WI38 (cell line): ENCODE results near the gene NBEA.

Source experiments
- H3K4me3 ChIP-seq: 2 replicates; pipeline ENCODE4 v1.5.1; 2011; ENCODE audit warnings: low read depth, mild to moderate bottlenecking, control low read depth, low read length
- TF ChIP-seq, protein P1 (sequence below): IDR thresholded peaks from 2 replicates; pipeline ENCODE4 v1.5.1; 2012; ENCODE audit warnings: low read depth, mild to moderate bottlenecking, control low read depth, low read length

The NBEA gene

DNA sequence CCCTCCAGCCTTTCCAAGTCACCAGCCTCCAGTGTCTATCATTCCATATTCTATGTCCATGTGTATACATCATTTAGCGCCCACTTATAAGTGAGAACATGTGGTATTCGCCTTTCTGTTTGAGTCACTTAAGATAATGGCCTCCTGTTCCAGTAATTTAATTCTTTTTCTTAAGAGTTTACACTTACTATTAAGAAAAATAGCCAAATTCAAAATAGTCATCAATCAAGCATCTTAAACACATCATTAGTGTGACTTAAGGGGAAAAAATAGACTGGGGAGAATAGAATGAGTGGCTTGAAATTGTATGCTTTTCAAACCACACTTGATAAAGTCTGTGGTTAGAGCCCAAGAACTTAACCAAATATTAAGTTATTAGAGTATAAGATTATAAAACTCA is 286.5 kb downstream of the NBEA start:
- H3K4me3 ChIP-seq, result no peak overlapping the region
- TF ChIP-seq, protein P1, sequence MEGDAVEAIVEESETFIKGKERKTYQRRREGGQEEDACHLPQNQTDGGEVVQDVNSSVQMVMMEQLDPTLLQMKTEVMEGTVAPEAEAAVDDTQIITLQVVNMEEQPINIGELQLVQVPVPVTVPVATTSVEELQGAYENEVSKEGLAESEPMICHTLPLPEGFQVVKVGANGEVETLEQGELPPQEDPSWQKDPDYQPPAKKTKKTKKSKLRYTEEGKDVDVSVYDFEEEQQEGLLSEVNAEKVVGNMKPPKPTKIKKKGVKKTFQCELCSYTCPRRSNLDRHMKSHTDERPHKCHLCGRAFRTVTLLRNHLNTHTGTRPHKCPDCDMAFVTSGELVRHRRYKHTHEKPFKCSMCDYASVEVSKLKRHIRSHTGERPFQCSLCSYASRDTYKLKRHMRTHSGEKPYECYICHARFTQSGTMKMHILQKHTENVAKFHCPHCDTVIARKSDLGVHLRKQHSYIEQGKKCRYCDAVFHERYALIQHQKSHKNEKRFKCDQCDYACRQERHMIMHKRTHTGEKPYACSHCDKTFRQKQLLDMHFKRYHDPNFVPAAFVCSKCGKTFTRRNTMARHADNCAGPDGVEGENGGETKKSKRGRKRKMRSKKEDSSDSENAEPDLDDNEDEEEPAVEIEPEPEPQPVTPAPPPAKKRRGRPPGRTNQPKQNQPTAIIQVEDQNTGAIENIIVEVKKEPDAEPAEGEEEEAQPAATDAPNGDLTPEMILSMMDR, result no peak

DNA sequence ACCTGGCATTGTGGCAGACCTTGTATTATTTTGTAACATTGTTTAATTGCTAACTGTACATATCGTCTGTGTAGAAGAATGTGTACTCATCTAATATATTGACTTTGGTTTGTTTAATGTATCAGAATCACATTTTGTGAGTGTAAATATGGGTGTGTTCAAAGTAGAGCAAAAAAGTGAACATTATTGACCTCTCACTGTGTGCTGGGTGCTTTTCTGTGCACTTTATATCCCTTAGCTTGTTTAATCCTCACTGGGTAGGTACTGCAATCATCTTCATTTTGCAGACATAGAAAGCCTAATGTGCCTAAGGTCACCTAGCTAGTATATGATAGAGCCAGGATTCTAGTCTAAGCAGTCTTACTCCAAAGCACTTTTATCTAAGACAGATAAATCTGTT is 289.4 kb downstream of the NBEA start:
- TF ChIP-seq, protein P1, result no peak
- no peak overlapping the region for H3K4me3 ChIP-seq

- TF ChIP-seq, protein P1, result no peak
Observed at GRCh38 chr13:35238274-35238673, 296.2 kb downstream of the NBEA start.

GRCh38 chr13:35252536-35253205 is 310.6 kb downstream of the NBEA start:
- no peak overlapping the region for H3K4me3 ChIP-seq
- TF ChIP-seq, protein P1, result no peak

More at GRCh38 chr13:35238274-35238673, 296.2 kb downstream of the NBEA start:
- no peak overlapping the region for H3K4me3 ChIP-seq

DNA sequence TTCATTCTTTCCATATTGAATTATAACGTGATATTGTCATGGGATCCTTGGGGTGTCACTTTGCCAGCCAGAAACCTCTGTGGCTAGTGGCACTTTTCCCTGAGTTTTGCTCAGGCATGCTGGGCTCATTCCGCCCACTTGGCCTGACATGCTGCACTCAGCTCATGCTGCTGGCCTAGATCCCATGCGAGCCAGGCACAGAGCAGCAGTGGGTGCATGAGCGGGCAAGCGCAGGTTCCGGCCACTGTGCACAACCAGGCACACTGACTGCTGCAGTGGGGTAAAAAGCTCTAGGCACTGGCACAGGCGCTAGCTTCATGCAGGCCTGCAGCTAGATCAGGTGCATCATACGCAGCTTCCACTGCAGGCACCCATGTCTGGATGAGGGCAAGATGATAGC is 313.2 kb downstream of the NBEA start:
- TF ChIP-seq, protein P1, result no peak
- H3K4me3 ChIP-seq, result no peak overlapping the region

DNA sequence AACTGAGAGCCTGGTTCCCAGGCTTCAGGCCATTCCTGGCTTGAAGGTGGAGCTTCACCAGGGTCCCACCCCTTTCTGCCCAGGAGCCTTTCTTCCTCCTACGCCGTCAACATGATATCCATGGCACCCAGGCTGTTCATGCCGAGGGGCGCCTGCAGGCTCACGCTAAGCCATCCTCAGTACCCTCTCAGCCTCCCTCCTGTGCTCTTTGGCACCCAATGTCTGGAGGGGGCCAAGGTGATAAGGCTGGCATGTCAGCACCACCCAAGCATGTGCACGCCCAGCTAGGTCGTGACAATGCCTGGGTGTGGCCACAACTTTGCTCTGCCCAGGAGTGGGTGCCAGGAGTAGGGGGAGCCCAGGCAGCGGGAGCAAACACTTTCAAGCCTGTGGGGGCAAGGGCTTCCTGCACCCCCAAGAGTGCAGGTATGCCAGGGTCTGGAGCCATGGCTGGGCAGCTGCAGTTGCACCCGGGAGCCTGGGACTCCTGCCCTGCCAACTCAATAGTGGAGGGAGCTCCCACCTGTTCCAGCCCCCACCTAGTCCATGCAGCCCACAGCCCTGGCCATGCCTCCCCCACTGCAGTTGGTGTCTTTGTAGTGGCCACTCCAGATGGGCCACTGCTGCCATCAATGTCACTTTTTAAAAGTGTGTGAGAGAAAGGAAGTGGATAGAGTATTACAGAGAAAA is 314.5 kb downstream of the NBEA start:
- TF ChIP-seq, protein P1, result no peak
- H3K4me3 ChIP-seq, result no peak overlapping the region

DNA sequence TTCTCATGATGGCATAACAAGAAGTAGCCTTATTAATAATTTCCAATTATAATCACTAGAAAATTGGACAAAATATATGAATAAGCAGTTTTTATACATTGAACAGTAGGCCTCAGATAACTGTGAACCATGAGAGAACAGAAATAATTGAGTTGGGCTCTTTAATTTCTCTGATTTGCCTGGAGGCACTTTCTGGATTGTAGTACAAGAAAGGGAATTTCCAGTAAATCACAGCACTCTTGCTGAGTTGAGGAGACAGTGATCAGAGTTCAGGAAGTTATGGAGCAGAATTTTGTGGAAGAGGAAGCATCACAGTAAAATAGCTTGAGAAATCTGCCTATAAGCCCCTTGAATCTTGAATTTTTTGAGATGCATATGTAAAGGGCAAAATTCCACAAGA is 318.2 kb downstream of the NBEA start:
- TF ChIP-seq, protein P1, result no peak
- no peak overlapping the region for H3K4me3 ChIP-seq
